AG09319 (cell line): ENCODE measurements around the gene MCF2L2.

Experiments used
- DNase-seq: peaks from one replicate; pipeline ENCODE4 v3.0.0-alpha.2; 2010; ENCODE audit warnings: low read depth; ENCODE audit errors: extremely low read depth
- TF ChIP-seq, protein P1 (sequence below): IDR thresholded peaks from 2 replicates; pipeline ENCODE4 v1.5.1; 2011; ENCODE audit warnings: low read depth, mild to moderate bottlenecking, inconsistent platforms, low read length, moderate library complexity

Gene MCF2L2

DNA sequence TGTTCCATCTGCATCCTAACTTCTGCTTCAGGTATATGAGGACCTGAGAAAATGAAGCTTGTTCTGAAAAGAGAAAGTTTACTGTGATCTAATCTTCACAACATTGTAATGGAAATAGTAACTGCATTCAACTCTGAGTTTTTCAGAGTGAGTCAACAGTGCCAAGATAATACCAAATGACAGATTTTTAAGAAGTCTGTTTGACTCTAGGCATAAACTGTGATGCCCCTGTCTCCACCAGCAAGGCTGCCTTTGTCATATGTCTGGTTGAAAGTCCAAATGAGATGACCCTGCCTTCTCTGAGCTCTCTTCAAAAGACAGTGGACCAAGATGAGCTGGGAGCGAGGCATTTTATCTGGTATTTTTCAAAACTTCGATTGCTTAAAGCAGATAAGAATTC is 220.2 kb downstream of the MCF2L2 start:
- TF ChIP-seq, protein P1, sequence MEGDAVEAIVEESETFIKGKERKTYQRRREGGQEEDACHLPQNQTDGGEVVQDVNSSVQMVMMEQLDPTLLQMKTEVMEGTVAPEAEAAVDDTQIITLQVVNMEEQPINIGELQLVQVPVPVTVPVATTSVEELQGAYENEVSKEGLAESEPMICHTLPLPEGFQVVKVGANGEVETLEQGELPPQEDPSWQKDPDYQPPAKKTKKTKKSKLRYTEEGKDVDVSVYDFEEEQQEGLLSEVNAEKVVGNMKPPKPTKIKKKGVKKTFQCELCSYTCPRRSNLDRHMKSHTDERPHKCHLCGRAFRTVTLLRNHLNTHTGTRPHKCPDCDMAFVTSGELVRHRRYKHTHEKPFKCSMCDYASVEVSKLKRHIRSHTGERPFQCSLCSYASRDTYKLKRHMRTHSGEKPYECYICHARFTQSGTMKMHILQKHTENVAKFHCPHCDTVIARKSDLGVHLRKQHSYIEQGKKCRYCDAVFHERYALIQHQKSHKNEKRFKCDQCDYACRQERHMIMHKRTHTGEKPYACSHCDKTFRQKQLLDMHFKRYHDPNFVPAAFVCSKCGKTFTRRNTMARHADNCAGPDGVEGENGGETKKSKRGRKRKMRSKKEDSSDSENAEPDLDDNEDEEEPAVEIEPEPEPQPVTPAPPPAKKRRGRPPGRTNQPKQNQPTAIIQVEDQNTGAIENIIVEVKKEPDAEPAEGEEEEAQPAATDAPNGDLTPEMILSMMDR, result no peak
- no peak for DNase-seq

DNA sequence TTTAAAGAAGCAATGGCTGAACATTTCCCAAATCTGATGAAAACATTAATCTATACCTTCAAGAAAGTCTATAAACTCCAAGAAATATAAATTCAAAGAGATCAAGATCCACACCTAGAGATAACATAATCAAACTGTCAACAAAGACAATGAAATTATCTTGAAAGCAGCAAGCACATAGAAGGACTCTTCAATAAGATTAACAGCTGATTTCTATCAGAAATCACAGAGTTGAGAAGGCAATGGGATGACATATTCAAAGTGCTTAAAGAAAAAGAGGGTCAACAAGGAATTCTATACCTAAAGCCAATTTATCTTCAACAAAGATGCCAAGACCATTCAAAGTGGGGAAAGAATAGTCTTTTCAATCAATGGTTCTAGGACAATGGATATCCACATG is 224.7 kb downstream of the MCF2L2 start:
- DNase-seq, result no peak
- TF ChIP-seq, protein P1, result no peak

DNA sequence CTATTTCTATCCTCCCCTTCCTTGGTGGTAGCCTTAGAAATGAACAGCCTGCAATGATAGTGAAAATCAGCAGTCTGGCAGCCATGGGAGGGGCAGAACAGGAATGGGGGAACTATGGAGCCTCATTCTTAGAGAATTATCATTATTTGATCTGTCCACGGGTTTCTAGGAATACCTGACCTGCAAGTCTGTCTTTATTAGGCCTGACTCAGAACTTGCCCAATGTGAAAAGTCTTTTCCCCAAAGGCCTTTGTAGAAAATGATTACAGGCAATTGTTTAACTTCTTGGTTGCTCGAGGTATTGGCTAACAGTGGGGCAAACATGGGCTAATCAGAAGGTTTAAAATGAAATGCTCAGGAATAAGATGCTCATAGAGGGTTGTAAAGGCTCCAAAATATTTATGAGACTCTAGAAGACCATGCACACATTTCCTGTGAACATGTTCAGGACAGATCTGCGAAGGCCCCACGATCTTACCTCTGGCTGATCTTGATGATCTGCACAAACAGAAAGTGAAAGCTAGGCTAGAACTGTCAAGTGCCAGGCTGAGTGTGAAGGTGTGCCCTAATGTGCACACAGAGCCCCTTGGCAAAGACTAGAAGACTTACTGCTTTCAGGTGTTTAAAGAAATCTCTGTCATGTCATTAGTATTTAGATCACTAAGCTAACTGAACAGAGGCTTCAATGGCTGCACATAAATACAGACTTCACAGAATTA is 226.3 kb downstream of the MCF2L2 start:
- TF ChIP-seq, protein P1, result no peak
- no peak for DNase-seq

DNA sequence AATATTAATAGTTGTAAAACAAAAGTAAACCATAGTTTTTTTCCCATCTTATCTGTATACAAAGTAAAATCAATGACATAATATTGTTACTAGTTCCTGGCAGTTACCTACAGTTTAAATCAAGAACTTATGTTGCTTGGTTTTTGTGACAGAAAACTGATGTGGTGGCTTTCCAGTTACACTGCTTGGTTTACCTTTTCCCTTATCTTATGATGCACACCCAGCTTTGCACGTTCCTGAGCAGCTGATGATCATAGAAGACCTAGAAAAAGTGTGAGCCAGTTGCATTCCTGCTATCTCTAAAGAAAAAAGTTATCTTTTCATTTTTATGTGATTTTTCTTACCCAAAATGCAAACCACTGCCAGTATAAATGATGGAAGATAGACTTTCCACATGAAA is 229.5 kb downstream of the MCF2L2 start:
- no peak for DNase-seq
- TF ChIP-seq, protein P1, result no peak

DNA sequence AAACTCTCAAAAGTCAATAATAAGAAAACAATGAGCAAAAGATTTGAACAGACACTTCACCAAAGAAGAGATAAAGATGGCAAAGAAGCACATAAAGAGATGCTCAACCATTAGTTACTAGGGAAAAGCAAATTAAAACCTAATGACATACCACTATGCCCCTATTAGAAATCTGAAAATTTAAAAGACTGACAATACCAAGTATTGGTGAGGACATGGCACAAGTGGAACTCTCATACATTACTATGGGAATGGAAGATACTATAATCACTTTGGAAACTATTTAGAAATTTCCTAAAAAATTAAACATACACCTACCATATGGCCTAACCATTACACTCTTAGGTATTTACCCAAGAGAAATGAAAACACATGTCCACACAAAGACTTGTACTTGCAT is 230.7 kb downstream of the MCF2L2 start:
- TF ChIP-seq, protein P1, result no peak
- DNase-seq, result no peak

DNA sequence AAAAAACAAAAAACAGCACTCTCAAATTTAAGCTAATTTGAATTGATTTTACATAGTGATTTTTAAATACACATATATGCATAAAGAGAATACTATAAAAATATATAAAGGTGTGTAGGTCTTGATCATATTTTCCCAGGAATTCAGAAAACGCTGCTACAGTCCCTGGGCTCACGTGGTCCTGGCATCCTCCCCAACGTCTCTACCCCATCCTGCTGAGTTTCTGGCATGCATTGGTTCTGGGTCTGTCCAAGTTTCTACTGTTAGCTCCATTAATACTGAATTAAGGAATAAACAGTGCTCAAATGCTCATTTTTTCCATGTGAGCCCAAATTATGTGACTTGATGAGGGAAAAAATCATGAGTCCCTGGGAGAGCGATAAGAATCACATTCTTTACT is 233.2 kb downstream of the MCF2L2 start:
- TF ChIP-seq, protein P1, result no peak
- DNase-seq, result no peak

DNA sequence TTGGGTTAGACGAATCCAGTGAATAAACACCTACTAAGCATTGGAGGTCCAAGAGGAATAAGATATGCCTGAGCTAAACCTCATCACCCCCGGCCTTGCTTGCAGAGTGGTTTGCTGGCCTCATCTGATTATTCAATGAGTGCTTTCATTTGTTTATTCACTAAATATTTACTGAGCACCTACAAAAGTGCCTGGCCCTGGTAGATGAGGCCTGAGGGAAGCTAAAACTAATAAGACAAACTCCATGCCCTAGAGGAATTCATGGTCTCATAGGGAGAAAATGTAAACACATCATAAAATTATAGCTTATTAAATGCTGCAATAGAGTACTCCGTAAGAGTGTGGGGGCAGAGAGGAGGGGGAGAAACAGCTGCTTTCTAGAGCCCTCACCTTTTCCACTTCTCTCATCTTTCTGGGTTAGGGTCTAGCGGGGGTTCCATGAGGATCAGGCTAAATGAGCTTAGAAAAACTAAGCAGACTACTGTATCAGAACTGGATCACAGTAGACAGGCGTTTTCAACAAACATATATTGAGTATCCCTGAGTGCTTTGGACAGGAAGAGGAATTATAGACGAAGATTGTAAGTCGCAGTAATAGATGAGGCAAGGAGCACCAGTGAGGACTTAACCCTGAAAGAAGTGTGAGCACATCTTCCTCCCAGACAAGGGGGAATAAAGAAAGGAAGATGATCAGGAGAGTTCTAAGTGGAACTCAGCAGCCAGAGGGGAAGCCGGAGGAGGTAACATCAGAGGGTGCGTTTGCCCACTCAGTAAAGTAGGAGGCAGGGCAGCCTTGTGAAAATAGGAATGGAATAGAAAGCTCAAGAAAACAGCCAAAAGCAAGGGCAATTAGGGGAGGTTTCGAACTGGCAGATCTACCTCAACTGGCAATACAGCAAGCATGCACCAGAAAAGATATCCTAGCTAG is 234.4 kb downstream of the MCF2L2 start:
- no peak for DNase-seq
- TF ChIP-seq, protein P1, result no peak
